Activated naive CD4-positive, alpha-beta T cell treated with anti-CD3 and anti-CD28 coated beads, Interleukin-2, amount 50 U/mL, for 24 hours (primary cell): Measurements from ENCODE around the gene MAN1A1.

ENCODE experiments used
- H3K27ac Mint-ChIP-seq: one replicate; pipeline ENCODE4 v1.8.0; 2021; ENCODE audit warnings: mild to moderate bottlenecking, mixed read lengths
- H3K27me3 Mint-ChIP-seq: one replicate; pipeline ENCODE4 v1.8.0; 2021; ENCODE audit warnings: mixed read lengths
- H3K36me3 Mint-ChIP-seq: one replicate; pipeline ENCODE4 v1.8.0; 2021; ENCODE audit warnings: mixed read lengths
- H3K4me1 Mint-ChIP-seq: one replicate; pipeline ENCODE4 v1.8.0; 2021; ENCODE audit warnings: mixed read lengths
- H3K4me3 Mint-ChIP-seq: one replicate; pipeline ENCODE4 v1.8.0; 2021; ENCODE audit warnings: mild to moderate bottlenecking, mixed read lengths
- H3K9me3 Mint-ChIP-seq: one replicate; pipeline ENCODE4 v1.8.0; 2021; ENCODE audit warnings: mixed read lengths

MAN1A1 gene

DNA sequence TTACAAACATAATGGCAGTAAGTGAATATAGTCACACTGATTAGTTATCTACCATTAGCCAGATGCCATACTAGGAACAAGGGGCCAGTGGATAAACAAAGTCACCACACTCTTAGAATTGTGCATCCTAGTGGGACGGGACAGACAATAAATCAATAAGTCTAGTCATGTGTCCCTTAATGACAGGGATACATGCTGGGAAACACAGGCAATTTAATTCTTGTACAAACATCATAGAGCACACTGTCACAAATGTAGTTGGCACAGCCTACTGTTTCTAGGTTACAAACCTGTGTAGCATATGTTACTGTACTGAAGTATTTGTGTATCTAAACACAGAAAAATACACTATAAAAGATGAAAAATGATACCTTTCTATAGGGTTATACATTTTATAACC lies 148.1 kb downstream of the MAN1A1 start:
- peaks cover 3% of the 10 kb centered on the region for H3K4me1 Mint-ChIP-seq
- no peaks in the 10 kb centered on the region for H3K27me3 Mint-ChIP-seq
- H3K9me3 Mint-ChIP-seq, result no peaks in the 10 kb centered on the region
- no peak overlapping the region for H3K4me3 Mint-ChIP-seq
- H3K36me3 Mint-ChIP-seq, result peaks cover 33% of the 10 kb centered on the region
- H3K27ac Mint-ChIP-seq, result no peak overlapping the region

- Mint-ChIP-seq H3K27ac (no peak overlapping the region), H3K4me3 (no peak overlapping the region), H3K4me1 (no peaks in the 10 kb centered on the region), H3K27me3 (no peaks in the 10 kb centered on the region), H3K36me3 (peaks cover 35% of the 10 kb centered on the region), H3K9me3 (no peaks in the 10 kb centered on the region)
These were observed 148.9 kb downstream of the MAN1A1 start for GRCh38 chr6:119200512-119201175.

- Mint-ChIP-seq H3K9me3 (no peaks in the 10 kb centered on the region), H3K27ac (no peak overlapping the region), H3K36me3 (peaks cover 30% of the 10 kb centered on the region), H3K27me3 (no peaks in the 10 kb centered on the region), H3K4me1 (no peaks in the 10 kb centered on the region), H3K4me3 (no peak overlapping the region)
These were observed 152.3 kb downstream of the MAN1A1 start for GRCh38 chr6:119197271-119197670.

DNA sequence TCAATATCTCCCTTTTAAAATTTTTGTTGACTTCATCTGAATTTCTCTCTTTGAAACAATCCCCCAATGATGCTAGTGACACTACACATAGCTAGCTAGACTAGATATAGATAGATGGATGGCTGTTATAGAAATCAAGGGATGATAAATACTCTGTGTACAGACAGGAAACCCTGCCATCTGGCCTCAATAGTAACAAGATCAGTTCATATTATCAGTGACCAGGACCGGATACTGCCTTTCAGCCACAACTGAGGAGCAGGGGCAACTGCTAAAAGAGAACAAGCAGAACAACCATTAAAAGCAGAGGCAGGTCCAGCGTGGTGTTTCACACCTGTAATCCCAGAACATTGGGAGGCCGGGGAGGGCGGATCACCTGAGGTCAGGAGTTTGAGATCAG lies 152.8 kb downstream of the MAN1A1 start:
- H3K9me3 Mint-ChIP-seq, result no peaks in the 10 kb centered on the region
- H3K27me3 Mint-ChIP-seq, result no peaks in the 10 kb centered on the region
- peaks cover 33% of the 10 kb centered on the region for H3K36me3 Mint-ChIP-seq
- H3K4me3 Mint-ChIP-seq, result no peak overlapping the region
- H3K4me1 Mint-ChIP-seq, result no peaks in the 10 kb centered on the region
- no peak overlapping the region for H3K27ac Mint-ChIP-seq

DNA sequence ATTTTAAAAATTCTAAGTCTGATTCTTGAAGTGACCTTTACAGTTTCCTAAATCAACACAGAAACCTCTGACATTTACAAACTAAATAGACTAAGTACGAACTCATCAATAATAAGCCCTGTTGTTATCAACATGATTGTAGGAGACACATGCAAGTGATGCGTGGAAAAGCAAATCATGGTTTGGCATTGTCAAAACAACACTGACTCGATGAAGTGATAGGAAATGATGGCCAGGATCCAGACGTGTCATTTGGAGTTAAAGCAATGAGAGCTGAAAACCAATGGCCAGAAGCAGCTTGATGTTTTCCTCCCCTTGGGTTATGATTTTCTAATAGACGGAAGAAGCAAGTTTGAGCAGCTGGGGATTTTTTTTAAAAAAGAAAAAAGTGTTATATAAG lies 153.7 kb downstream of the MAN1A1 start:
- H3K4me1 Mint-ChIP-seq, result no peaks in the 10 kb centered on the region
- peaks cover 32% of the 10 kb centered on the region for H3K36me3 Mint-ChIP-seq
- H3K27ac Mint-ChIP-seq, result no peak overlapping the region
- H3K27me3 Mint-ChIP-seq, result no peaks in the 10 kb centered on the region
- H3K4me3 Mint-ChIP-seq, result no peak overlapping the region
- no peaks in the 10 kb centered on the region for H3K9me3 Mint-ChIP-seq

- Mint-ChIP-seq H3K27me3 (no peaks in the 10 kb centered on the region), H3K4me3 (no peak overlapping the region), H3K27ac (no peak overlapping the region), H3K4me1 (no peaks in the 10 kb centered on the region), H3K36me3 (peaks cover 32% of the 10 kb centered on the region), H3K9me3 (no peaks in the 10 kb centered on the region)
These were observed 154.4 kb downstream of the MAN1A1 start for GRCh38 chr6:119195204-119195603.

DNA sequence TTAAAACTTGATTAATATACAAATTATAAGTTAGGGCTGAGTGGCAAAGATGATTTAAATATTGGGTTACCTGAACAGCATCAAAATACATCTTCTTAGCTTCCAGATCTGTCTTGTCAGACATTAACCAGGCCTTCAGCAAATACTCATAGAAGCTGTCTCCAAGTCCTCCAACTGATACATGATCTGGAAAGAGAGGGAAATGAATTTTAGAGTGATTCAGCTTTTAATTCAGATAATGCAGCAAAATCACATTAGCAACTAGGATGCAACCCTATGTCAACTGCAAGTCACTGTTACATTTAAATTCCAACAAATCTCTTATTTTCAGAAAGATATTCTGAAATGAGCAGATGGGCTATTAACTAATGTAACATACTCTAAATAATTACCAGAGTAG lies 155.9 kb downstream of the MAN1A1 start:
- no peak overlapping the region for H3K4me3 Mint-ChIP-seq
- H3K36me3 Mint-ChIP-seq, result peaks cover 37% of the 10 kb centered on the region
- no peaks in the 10 kb centered on the region for H3K4me1 Mint-ChIP-seq
- H3K27ac Mint-ChIP-seq, result no peak overlapping the region
- H3K27me3 Mint-ChIP-seq, result no peaks in the 10 kb centered on the region
- no peaks in the 10 kb centered on the region for H3K9me3 Mint-ChIP-seq

DNA sequence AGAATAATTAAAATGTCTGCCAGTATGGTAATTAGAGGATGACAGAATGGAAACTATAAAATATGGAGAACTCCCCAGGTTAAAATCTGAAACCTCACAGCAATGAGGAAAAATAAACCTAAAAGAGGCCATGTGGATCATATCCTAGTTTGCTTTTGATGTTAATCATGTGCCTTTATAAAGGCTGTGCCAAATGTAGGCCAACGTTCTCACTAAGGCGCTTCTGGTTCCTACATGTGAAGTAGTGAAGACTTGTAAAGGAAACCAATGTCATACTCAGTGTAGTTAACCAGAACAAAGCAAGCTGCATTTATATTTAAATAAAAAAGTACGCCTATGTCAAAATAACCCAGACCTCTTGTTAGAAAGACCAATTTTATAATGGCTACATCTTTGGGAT lies 157.4 kb downstream of the MAN1A1 start:
- Mint-ChIP-seq H3K9me3 (no peaks in the 10 kb centered on the region), H3K36me3 (peaks cover 33% of the 10 kb centered on the region), H3K4me3 (no peak overlapping the region), H3K4me1 (no peaks in the 10 kb centered on the region), H3K27ac (no peak overlapping the region), H3K27me3 (no peaks in the 10 kb centered on the region)

- H3K9me3 Mint-ChIP-seq, result no peaks in the 10 kb centered on the region
- H3K4me1 Mint-ChIP-seq, result no peaks in the 10 kb centered on the region
- no peak overlapping the region for H3K27ac Mint-ChIP-seq
- no peak overlapping the region for H3K4me3 Mint-ChIP-seq
- no peaks in the 10 kb centered on the region for H3K27me3 Mint-ChIP-seq
- peaks cover 27% of the 10 kb centered on the region for H3K36me3 Mint-ChIP-seq
These were observed 159.4 kb downstream of the MAN1A1 start for GRCh38 chr6:119190176-119190575.

DNA sequence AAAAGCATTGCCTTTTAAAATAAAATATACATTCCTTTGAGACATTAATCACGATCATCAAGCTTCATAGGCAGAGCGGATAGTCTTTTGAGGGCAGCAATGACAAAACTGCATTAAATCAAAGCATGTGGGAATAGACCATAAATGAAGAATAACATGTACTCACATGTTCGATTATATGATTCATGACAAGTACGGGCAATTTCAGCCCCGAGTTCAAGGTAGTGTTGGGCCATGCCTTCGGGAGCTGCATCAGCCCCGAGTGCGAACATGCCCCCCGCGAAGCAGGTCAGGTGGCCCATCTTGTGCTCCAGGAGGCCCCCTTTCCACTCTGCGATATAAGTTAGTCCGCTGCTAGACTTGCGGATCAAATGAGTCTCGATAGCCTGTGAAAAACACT lies 160.1 kb downstream of the MAN1A1 start:
- peaks cover 26% of the 10 kb centered on the region for H3K36me3 Mint-ChIP-seq
- no peak overlapping the region for H3K27ac Mint-ChIP-seq
- no peaks in the 10 kb centered on the region for H3K9me3 Mint-ChIP-seq
- no peaks in the 10 kb centered on the region for H3K27me3 Mint-ChIP-seq
- H3K4me3 Mint-ChIP-seq, result no peak overlapping the region
- no peaks in the 10 kb centered on the region for H3K4me1 Mint-ChIP-seq

DNA sequence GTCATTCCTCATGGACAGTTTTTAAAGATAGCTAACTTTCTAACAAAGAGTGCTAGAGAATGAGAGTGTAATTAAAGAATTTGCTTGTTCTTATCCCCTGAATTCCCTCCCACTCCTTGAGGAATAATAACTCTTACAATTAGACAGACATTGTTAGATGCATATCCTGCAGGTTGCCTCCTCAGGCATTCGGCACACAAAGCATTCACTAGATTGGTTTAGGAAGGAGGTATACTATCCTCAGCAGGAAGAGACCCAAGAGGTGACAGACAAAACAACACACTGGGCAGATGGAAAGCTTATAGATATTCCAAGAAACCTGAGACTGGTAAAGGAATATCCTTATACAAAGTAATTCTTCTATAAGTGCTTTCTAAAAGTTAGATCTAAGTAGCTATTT lies 162.0 kb downstream of the MAN1A1 start:
- peaks cover 28% of the 10 kb centered on the region for H3K36me3 Mint-ChIP-seq
- H3K4me1 Mint-ChIP-seq, result no peaks in the 10 kb centered on the region
- H3K4me3 Mint-ChIP-seq, result no peak overlapping the region
- no peaks in the 10 kb centered on the region for H3K27me3 Mint-ChIP-seq
- H3K9me3 Mint-ChIP-seq, result no peaks in the 10 kb centered on the region
- H3K27ac Mint-ChIP-seq, result no peak overlapping the region

DNA sequence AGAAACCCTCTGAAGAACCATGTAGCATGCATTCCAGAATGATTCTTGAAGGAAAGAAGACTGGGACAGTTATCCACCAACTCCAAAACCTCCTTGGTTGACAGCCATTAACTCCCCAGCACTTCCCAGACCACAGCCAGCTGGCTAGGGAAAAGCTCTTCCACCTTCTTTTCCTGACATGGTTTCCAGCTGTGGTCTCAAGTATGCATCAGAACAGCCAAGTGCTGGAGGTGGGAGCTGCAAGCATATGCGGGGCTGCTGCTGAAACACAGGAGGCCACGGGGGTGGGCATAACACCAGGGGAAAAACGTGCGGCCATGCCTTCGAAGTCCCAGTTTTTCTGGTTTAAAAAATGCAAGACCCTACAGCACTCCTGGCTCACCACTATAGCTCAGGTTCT lies 163.1 kb downstream of the MAN1A1 start:
- no peak overlapping the region for H3K27ac Mint-ChIP-seq
- H3K27me3 Mint-ChIP-seq, result no peaks in the 10 kb centered on the region
- no peaks in the 10 kb centered on the region for H3K9me3 Mint-ChIP-seq
- H3K36me3 Mint-ChIP-seq, result peaks cover 23% of the 10 kb centered on the region
- no peaks in the 10 kb centered on the region for H3K4me1 Mint-ChIP-seq
- H3K4me3 Mint-ChIP-seq, result no peak overlapping the region

DNA sequence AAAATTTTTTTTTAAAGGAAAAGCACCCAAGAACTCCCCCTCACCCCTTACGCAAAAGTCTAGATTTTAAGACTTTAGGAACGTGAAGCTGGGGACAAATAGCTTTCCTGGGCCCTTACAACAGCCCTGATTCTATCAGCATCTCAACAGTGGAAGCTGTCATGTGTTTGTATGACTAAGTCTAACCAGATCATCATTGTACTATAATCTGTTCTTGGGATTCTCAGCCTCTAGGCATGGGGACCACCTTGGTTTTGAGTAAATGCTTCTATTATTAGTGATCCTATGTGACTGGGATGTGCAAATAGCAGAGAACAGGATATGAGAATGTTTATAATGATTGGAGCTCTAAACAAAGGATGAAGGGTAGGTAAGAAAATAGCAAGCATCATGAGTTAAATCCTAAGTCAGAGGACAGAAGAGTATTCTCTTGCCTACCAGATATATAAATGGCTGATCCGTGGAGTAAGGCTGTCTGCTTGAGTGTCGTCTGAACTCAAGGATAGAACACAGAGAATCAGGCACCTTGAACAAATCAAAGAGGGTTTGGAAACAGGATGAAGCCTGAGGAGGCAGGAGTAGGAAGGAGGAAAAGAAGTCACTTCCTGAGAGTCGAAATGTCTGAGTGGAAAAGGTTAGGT lies 165.4 kb downstream of the MAN1A1 start:
- Mint-ChIP-seq H3K27me3 (no peaks in the 10 kb centered on the region), H3K4me1 (peaks cover 11% of the 10 kb centered on the region), H3K36me3 (peaks cover 18% of the 10 kb centered on the region), H3K27ac (no peak overlapping the region), H3K9me3 (no peaks in the 10 kb centered on the region), H3K4me3 (no peak overlapping the region)

DNA sequence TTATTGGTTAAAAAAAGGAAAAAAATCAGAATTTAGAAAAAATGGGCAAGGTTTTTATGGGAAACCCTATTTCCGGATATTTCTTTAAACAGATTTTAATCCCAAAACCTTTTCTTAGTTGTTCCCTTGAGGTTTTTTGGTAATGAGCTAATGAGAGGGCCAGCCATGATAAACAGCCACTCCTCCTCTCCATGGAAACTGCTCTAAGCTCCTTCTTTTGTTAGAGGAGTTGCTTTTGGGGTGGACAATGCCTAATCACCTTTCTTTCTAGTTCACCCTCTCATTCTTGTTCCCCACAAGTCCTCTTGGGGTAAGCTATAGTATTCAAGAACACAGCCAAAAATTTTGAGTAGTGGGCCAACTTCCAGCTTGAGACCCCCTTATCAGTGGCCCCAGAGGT lies 166.1 kb downstream of the MAN1A1 start:
- Mint-ChIP-seq H3K36me3 (peaks cover 16% of the 10 kb centered on the region), H3K4me3 (no peak overlapping the region), H3K4me1 (peaks cover 11% of the 10 kb centered on the region), H3K27me3 (no peaks in the 10 kb centered on the region), H3K9me3 (no peaks in the 10 kb centered on the region), H3K27ac (no peak overlapping the region)

DNA sequence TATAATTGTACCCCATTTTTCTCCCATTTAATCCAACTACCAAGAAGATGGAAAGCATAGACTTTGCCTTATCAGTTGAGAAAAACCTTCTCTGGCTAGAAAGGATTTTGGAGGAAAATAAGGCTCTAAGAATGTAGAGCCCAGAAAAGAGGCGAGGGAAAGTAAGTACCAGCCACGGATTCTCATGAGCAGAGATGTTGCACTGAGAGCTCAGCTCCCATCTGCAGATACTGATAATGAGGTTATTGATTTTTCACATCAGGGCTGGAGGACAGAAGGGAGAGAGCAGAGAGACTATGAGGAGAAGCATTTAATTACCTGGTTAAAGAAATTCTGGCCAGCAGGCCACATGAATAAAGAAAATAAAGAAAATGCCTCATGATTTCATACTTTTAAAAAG lies 166.7 kb downstream of the MAN1A1 start:
- no peaks in the 10 kb centered on the region for H3K27me3 Mint-ChIP-seq
- no peaks in the 10 kb centered on the region for H3K9me3 Mint-ChIP-seq
- no peak overlapping the region for H3K27ac Mint-ChIP-seq
- H3K36me3 Mint-ChIP-seq, result peaks cover 16% of the 10 kb centered on the region
- no peak overlapping the region for H3K4me3 Mint-ChIP-seq
- H3K4me1 Mint-ChIP-seq, result peaks cover 11% of the 10 kb centered on the region

GRCh38 chr6:119182216-119182803 lies 167.3 kb downstream of the MAN1A1 start:
- Mint-ChIP-seq H3K9me3 (no peaks in the 10 kb centered on the region), H3K4me3 (no peak overlapping the region), H3K4me1 (peaks cover 11% of the 10 kb centered on the region), H3K36me3 (peaks cover 16% of the 10 kb centered on the region), H3K27ac (no peak overlapping the region), H3K27me3 (no peaks in the 10 kb centered on the region)
